Neural cell (in vitro differentiated cells): ENCODE data around the gene FERMT2. TPM values are rescaled to one million over a fixed set of nuclear protein-coding genes. Genes with fewer than 3 reads are reported as not detected.

Source experiments
- H2AFZ ChIP-seq: fragments of 200-600, 300-800 bp; sonication (generic), shearing (Covaris generic); 2 replicates; pipeline ENCODE4 v1.6.0; 2014; ENCODE audit warnings: low read depth, mild to moderate bottlenecking, antibody characterized with exemption, low read length, moderate library complexity
- H3F3A ChIP-seq: fragments of 200-600 bp; shearing (Covaris generic); 2 replicates; pipeline ENCODE4 v1.6.1; 2016; ENCODE audit warnings: mild to moderate bottlenecking, moderate library complexity, mixed read lengths, antibody characterized with exemption, low read length; ENCODE audit not compliant: insufficient read depth, poor library complexity, severe bottlenecking
- H3K27ac ChIP-seq: fragments of 200-600, 300-800 bp; sonication (generic), shearing (Covaris generic); 2 replicates; pipeline ENCODE4 v1.5.1; 2014; ENCODE audit warnings: mild to moderate bottlenecking, low read length, moderate library complexity
- H3K27me3 ChIP-seq: fragments of 300-800, 200-600 bp; sonication (generic), shearing (Covaris generic); 2 replicates; pipeline ENCODE4 v1.6.0; 2014; ENCODE audit warnings: mild to moderate bottlenecking, low read depth, low read length, moderate library complexity; ENCODE audit not compliant: insufficient read depth
- H3K36me3 ChIP-seq: fragments of 300-800, 200-600 bp; sonication (generic), shearing (Covaris generic); 2 replicates; pipeline ENCODE4 v1.5.1; 2014; ENCODE audit warnings: mild to moderate bottlenecking, antibody characterized with exemption, low read length, moderate library complexity; ENCODE audit not compliant: insufficient read depth
- H3K4me2 ChIP-seq: fragments of 300-800, 200-600 bp; sonication (generic), shearing (Covaris generic); 2 replicates; pipeline ENCODE4 v1.6.0; 2014; ENCODE audit warnings: mild to moderate bottlenecking, low read length
- H3K4me3 ChIP-seq: fragments of 300-800, 200-600 bp; sonication (generic), shearing (Covaris generic); 2 replicates; pipeline ENCODE4 v1.5.1; 2014; ENCODE audit warnings: mild to moderate bottlenecking, low read length, moderate library complexity
- H3K79me2 ChIP-seq: fragments of 200-600 bp; shearing (Covaris generic); replicated peaks from 2 replicates; pipeline ENCODE4 v1.6.0; 2014; ENCODE audit warnings: mild to moderate bottlenecking, low read length, moderate library complexity; ENCODE audit not compliant: insufficient read depth
- H3K9ac ChIP-seq: fragments of 300-800, 200-600 bp; sonication (generic), shearing (Covaris generic); 2 replicates; pipeline ENCODE4 v1.6.1; 2016; ENCODE audit warnings: mild to moderate bottlenecking, low read length, mixed read lengths
- H3K9me2 ChIP-seq: fragments of 200-600 bp; shearing (Covaris generic); 2 replicates; pipeline ENCODE4 v1.6.1; 2016; ENCODE audit warnings: mild to moderate bottlenecking, low read length, mixed read lengths; ENCODE audit not compliant: insufficient read depth
- H3K9me3 ChIP-seq: fragments of 200-600, 300-800 bp; sonication (generic), shearing (Covaris generic); 2 replicates; pipeline ENCODE4 v1.6.1; 2016; ENCODE audit warnings: mild to moderate bottlenecking, mixed run types, low read length, moderate library complexity, mixed read lengths
- H4K20me1 ChIP-seq: fragments of 200-600 bp; shearing (Covaris generic); 2 replicates; pipeline ENCODE4 v1.6.1; 2016; ENCODE audit warnings: mild to moderate bottlenecking, mixed run types; ENCODE audit not compliant: insufficient read depth
- EZH2 ChIP-seq: fragments of 200-600, 300-800 bp; shearing (Covaris generic), sonication (generic); IDR thresholded peaks from 2 replicates; pipeline ENCODE4 v1.6.1; 2014; ENCODE audit warnings: antibody characterized with exemption, low read length, borderline replicate concordance, mild to moderate bottlenecking; ENCODE audit not compliant: insufficient read depth, poor library complexity, severe bottlenecking
- MXI1 ChIP-seq: fragments of 450-650 bp; conservative IDR thresholded peaks from 2 replicates; pipeline ENCODE4 v1.6.1; 2014; ENCODE audit warnings: antibody characterized with exemption, mild to moderate bottlenecking; ENCODE audit not compliant: poor library complexity, severe bottlenecking
- POLR2AphosphoS5 ChIP-seq: IDR thresholded peaks from 2 replicates; pipeline ENCODE4 v1.6.1; 2012
- RAD21 ChIP-seq: fragments of 450-650 bp; conservative IDR thresholded peaks from 2 replicates; pipeline ENCODE4 v1.6.1; 2014; ENCODE audit warnings: antibody characterized with exemption, mild to moderate bottlenecking, moderate library complexity
- SMC3 ChIP-seq: fragments of 450-650 bp; conservative IDR thresholded peaks from 2 replicates; pipeline ENCODE4 v1.6.1; 2014; ENCODE audit warnings: antibody characterized with exemption, mild to moderate bottlenecking, moderate library complexity; ENCODE audit not compliant: poor library complexity
- TAF1 ChIP-seq: IDR thresholded peaks from 2 replicates; pipeline ENCODE4 v1.6.1; 2012; ENCODE audit warnings: low read depth
- polyA plus RNA-seq: library from polyadenylated mRNA; depleted of rRNA; stranded (reverse); fragments of >200 nt; gene quantifications from 2 replicates; pipeline ENCODE4 v1.2.3, GENCODE V29; 2014
- TF ChIP-seq, protein P1 (sequence below): fragments of 450-650 bp; IDR thresholded peaks from 2 replicates; pipeline ENCODE4 v1.5.1; 2014; ENCODE audit warnings: antibody characterized with exemption, mild to moderate bottlenecking, moderate library complexity; ENCODE audit not compliant: poor library complexity, severe bottlenecking
- TF ChIP-seq, protein P2 (sequence below): IDR thresholded peaks from 2 replicates; pipeline ENCODE4 v1.6.1; 2012; ENCODE audit warnings: borderline replicate concordance

The FERMT2 gene
- polyA plus RNA-seq, 1 donor from 2014 or later, result 59.6 TPM

DNA sequence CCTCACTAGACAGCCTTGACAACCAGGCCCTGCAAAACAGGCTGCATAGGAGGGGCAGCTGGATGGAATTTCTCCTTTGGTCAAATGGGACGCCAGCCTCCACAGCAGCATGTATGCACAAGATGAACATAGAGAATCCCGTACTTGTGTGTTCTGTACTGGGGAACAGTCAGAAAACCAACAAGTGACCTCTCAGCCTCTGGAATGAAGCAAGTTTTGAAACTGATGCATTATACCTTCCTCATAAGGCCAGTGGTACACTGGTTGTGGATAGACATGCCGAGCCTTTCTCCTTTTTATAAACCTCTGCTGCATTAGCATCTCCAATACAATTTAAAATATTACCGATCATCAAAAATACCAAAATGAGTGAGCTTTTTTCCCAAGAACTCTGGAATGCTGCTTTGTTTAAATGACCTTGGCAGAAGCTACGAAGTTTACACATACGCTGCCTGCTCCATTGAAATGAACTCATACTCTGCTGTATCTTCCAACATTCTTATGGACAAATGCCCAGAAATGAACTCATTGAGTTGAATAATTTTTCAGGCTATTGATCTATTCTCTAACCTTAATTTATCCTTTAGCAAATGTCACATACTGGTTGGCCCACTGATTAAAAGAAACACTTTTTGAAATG, 47.6 kb upstream of the FERMT2 start:
- no peak overlapping the region for H3K27ac ChIP-seq
- no peak overlapping the region for H3K4me3 ChIP-seq
- TF ChIP-seq TAF1 (no peak), EZH2 (no peak), SMC3 (no peak), RAD21 (no peak), POLR2AphosphoS5 (no peak), MXI1 (no peak)
- TF ChIP-seq, protein P1, sequence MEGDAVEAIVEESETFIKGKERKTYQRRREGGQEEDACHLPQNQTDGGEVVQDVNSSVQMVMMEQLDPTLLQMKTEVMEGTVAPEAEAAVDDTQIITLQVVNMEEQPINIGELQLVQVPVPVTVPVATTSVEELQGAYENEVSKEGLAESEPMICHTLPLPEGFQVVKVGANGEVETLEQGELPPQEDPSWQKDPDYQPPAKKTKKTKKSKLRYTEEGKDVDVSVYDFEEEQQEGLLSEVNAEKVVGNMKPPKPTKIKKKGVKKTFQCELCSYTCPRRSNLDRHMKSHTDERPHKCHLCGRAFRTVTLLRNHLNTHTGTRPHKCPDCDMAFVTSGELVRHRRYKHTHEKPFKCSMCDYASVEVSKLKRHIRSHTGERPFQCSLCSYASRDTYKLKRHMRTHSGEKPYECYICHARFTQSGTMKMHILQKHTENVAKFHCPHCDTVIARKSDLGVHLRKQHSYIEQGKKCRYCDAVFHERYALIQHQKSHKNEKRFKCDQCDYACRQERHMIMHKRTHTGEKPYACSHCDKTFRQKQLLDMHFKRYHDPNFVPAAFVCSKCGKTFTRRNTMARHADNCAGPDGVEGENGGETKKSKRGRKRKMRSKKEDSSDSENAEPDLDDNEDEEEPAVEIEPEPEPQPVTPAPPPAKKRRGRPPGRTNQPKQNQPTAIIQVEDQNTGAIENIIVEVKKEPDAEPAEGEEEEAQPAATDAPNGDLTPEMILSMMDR, result no peak
- TF ChIP-seq, protein P2, sequence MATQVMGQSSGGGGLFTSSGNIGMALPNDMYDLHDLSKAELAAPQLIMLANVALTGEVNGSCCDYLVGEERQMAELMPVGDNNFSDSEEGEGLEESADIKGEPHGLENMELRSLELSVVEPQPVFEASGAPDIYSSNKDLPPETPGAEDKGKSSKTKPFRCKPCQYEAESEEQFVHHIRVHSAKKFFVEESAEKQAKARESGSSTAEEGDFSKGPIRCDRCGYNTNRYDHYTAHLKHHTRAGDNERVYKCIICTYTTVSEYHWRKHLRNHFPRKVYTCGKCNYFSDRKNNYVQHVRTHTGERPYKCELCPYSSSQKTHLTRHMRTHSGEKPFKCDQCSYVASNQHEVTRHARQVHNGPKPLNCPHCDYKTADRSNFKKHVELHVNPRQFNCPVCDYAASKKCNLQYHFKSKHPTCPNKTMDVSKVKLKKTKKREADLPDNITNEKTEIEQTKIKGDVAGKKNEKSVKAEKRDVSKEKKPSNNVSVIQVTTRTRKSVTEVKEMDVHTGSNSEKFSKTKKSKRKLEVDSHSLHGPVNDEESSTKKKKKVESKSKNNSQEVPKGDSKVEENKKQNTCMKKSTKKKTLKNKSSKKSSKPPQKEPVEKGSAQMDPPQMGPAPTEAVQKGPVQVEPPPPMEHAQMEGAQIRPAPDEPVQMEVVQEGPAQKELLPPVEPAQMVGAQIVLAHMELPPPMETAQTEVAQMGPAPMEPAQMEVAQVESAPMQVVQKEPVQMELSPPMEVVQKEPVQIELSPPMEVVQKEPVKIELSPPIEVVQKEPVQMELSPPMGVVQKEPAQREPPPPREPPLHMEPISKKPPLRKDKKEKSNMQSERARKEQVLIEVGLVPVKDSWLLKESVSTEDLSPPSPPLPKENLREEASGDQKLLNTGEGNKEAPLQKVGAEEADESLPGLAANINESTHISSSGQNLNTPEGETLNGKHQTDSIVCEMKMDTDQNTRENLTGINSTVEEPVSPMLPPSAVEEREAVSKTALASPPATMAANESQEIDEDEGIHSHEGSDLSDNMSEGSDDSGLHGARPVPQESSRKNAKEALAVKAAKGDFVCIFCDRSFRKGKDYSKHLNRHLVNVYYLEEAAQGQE, result no peak
- no peaks in the 10 kb centered on the region for H3K79me2 ChIP-seq
- no peak overlapping the region for H2AFZ ChIP-seq
- no peak overlapping the region for H3K4me2 ChIP-seq
- H3K9ac ChIP-seq, result no peak overlapping the region
- no peaks in the 10 kb centered on the region for H3K36me3 ChIP-seq
- no peaks in the 10 kb centered on the region for H3K27me3 ChIP-seq
- no peaks in the 10 kb centered on the region for H4K20me1 ChIP-seq
- no peaks in the 10 kb centered on the region for H3K9me2 ChIP-seq
- H3K9me3 ChIP-seq, result no peaks in the 10 kb centered on the region
- no peaks in the 10 kb centered on the region for H3F3A ChIP-seq

DNA sequence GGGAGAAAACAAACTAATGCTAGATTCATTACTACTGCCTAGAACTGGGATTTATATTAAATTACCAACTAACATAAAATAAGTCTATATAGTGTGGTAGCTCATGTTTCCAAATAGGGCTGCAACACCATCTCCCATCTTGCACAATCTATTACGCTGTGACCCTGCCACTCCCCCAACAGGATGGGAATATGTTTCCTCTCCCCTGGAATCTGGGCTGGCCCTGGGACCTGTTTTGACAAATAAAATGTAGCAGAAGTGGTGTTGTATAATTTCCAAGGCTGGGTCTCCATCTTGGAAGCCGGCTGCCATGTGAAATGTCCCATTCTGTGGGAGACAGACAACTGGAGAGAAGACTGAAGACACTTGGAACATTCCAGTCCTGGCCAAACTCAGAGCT, 45.6 kb upstream of the FERMT2 start:
- Histone ChIP-seq H3F3A (no peaks in the 10 kb centered on the region), H3K4me3 (no peak overlapping the region), H3K4me2 (no peak overlapping the region), H3K27ac (no peak overlapping the region), H3K9me2 (no peaks in the 10 kb centered on the region), H3K79me2 (no peaks in the 10 kb centered on the region), H3K9me3 (no peaks in the 10 kb centered on the region), H3K9ac (no peak overlapping the region), H3K36me3 (no peaks in the 10 kb centered on the region), H3K27me3 (no peaks in the 10 kb centered on the region), H4K20me1 (no peaks in the 10 kb centered on the region), H2AFZ (no peak overlapping the region)
- TF ChIP-seq TAF1 (no peak), RAD21 (no peak), POLR2AphosphoS5 (no peak), MXI1 (no peak)
- TF ChIP-seq, protein P2, result no peak
